DMS153 treated with DMSO at 0.1 percent for 48 hours (cell line): ENCODE measurements around the gene ABCD3.
"Not testable (repeated sequence)": the region's sequence is repeated elsewhere in the genome, so short reads cannot be mapped to it uniquely, and the experiment has no call there.

Experiments used
- DNase-seq: peaks from one replicate; lab custom pipeline; 2025; ENCODE audit not compliant: unreplicated experiment; lab: John Stamatoyannopoulos, UW

Gene ABCD3

DNA sequence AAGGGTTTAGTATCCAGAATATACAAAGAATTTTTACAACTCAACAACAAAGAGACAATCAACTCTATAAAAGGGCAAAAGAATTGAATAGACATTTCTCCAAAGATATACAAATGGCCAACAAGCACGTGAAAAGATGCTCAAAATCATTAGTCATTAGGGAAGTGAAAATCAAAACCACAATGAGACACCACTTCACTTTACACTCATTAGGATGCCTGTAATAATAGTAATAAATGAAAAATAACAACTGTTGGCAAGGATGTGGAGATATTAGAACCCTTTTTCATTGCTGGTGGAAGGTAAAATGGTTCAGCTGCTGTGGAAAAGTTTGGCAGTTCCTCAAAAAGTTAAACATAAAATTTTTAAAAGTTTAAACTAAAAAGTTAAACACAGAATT is 7.0 kb upstream of the ABCD3 start:
- DNase-seq, result no peak

- DNase-seq, result no peak
Measured at GRCh38 chr1:94413311-94413710, 4.9 kb upstream of the ABCD3 start.

GRCh38 chr1:94416901-94417727 is 1.1 kb upstream of the ABCD3 start:
- peak; percentile 9 for DNase-seq

GRCh38 chr1:94417728-94417977 is 536 bp upstream of the ABCD3 start:
- DNase-seq, result no peak

DNA sequence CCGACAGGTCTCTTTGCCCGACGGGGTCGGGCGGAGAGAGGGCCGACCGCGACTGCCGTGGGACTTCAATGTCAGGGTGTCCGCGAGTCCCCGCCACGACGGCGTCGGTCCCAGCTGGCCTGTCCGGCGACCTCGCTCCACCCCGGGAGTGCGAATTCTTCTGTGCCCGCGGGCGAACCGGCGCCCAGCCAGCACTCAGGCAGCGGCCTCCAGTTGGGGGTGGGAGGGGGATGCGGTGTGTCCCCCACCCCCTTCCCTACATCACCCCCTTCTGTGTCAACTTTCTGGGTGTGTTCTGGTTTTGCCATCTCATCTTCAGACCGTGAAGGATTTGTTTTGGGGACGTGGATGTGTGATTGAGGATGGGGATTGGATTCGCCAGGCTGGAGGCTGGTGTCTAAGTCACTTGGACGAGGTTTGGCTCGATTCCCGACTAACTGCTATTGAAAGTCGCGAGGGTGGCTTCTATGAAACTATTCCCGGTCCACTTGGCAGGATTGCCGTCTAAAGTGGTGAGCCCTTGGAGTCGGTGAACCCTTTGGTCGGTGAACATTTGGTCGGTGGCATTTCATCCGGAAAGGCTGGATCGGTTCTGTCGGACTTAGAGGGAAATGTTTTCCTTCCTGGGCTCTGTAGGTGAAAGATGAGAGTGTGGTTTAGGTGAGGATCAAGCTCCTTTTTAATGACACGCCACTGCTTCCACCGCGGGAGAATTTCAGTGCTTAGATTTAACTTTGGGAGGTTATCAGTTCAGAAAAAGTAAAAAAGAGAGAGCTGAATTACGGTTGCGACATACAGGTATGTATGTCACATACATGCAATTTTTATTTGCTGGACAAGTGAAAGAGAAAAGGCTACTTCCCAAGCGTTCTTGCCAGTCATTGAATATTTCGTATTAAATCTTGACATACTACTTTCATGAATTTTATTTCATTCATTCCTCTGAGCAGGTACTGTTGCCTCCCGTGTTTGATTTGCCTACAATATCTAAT is 771 bp downstream of the ABCD3 start:
- peak; percentile 30 for DNase-seq

DNA sequence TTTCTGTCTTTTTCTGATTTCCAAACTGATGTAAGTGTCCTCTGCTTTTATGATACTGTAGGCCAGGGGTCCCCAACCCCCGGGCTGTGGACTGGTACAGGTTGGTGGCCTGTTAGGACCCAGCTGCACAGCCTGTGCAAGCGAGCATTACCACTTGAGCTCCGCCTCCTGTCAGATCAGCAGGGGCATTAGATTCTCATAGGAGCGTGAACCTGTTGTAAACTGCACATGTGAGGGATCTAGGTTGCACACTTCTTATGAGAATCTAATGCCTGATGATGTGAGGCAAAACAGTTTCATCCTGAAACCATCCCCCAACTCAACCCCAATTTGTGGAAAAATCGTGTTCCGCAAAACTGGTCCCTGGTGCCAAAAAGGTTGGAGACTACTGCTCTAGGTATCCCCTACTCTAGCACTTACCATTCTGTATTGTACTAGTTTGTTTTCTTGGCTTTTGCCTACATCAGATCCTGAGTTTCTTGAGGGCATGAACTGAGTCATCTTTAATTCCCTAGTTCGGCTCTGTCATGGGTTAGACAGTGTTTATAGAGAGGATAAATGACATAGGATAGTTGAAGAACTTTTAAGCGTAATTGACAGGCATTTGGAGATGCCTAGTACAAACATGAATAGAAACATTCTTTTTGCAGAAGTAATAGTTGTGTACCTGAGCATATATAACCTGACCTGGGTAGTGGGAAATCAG is 4.1 kb downstream of the ABCD3 start:
- DNase-seq, result no peak

DNA sequence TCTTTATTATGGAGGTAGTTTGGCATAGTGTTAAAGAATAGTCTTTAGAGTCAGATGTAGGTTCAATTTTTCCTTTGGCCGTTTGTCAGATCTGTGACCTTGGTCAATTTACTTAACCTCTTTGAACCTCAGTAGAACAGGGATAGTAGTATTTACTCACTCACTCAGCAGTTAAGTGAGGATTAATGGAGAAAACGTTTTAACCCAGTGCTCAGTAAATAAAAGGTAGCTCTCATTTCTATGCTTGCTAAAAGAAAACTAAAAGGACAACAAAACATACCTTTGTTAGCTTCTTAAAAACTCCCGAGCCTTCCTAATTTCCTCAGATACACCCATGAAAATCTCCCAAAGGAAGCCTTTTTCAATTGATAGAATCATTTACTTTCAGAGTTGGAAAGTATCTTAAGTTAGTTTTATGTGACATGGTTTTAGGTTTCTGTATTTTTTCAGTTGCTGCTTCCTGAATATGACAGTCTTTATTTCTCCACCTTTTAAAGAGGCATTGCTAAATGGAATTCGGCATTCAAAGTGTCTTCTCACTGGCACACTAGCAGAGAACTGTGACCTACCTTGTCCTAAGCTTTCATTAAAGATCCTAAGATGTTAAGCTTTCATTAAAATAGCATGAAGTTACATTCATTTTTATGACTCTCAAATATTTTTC is 7.8 kb downstream of the ABCD3 start:
- peak; percentile 32 for DNase-seq

DNA sequence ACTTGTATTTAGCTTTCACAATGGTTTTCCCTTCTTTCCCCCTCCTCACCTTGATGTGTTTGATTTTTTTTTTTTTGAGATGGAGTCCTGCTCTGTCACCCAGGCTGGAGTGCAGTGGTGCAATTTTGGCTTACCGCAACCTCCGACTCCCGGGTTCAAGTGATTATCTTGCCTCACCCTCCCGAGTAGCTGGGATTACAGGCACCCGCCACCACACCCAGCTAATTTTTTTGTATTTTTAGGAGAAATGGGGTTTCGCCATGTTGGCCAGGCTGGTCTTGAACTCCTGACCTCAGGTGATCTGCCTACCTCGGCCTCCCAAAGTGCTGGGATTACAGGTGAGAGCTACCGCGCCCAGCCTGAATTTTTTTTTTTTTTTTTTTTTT is 8.3 kb downstream of the ABCD3 start:
- not testable (repeated sequence) for DNase-seq

GRCh38 chr1:94428441-94428840 is 10.3 kb downstream of the ABCD3 start:
- DNase-seq, result no peak

DNA sequence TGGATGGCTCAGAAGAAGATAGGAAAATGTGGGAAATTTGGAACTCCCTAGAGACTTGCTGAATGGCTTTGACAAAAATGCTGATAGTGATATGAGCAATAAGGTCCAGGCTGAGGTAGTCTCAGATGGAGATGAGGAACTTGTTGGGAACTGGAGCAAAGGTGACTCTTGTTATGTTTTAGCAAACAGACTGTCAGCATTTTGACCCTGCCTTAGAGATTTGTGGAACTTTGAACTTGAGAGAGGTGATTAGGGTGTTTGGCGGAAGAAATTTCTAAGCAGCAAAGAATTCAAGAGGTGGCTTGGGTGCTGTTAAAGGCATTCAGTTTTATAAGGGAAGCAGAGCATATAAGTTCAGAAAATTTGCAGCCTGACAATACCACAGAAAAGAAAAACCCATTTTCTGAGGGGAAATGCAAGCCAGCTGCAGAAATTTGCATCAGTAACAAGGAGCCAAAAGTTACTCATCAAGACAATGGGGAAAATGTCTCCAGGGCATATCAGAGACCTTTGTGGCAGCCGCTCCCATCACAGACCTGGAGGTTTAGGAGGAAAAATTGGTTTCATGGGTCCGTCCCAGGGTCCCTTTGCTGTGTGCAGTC is 10.8 kb downstream of the ABCD3 start:
- DNase-seq, result not testable (repeated sequence)

- DNase-seq, result not testable (repeated sequence)
Measured at GRCh38 chr1:94430066-94430465, 11.9 kb downstream of the ABCD3 start.

DNA sequence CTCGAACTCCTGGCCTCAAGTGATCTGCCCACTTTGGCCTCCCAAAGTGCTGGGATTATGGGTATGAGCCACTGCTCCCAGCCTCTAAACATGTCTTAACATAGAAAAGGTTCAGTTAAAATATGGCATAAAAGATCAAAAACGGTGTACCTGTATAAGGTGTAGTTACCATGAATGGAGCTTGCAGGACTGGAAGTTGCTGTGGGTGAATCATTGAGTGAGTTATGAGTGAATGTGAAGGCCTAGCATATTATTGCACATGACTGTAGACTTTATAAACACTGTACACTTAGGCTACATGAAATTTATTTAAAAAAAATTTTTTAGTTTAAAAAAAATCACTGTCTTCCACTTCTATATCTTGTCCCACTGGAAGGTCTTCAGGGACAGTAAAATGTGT is 15.7 kb downstream of the ABCD3 start:
- no peak for DNase-seq

- DNase-seq, result no peak
Measured at GRCh38 chr1:94434365-94435045, 16.3 kb downstream of the ABCD3 start.

- peak; percentile 14 for DNase-seq
Measured at GRCh38 chr1:94438692-94439276, 20.6 kb downstream of the ABCD3 start.

GRCh38 chr1:94440088-94440487 is 21.9 kb downstream of the ABCD3 start:
- no peak for DNase-seq

- DNase-seq, result not testable (repeated sequence)
Measured at GRCh38 chr1:94443067-94443466, 24.9 kb downstream of the ABCD3 start.

- DNase-seq, result not testable (repeated sequence)
Measured at GRCh38 chr1:94444819-94445218, 26.6 kb downstream of the ABCD3 start.

DNA sequence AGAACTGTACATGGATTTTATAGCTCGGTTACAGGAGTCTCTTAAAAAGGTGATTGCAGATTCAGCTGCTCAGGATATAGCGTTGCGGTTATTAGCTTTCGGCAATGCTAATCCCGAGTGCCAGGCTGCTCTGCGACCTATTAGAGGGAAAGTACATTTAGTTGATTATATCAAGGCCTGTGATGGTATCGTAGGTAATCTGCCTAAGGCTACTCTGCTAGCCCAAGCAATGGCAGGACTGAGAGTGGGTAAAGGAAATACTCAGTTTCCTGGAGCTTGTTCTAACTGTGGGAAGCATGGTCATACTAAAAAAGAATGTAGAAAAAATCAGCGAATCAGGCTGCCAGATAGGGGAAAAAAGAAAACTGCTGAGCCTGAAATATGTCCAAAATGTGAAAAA is 27.5 kb downstream of the ABCD3 start:
- DNase-seq, result not testable (repeated sequence)

DNA sequence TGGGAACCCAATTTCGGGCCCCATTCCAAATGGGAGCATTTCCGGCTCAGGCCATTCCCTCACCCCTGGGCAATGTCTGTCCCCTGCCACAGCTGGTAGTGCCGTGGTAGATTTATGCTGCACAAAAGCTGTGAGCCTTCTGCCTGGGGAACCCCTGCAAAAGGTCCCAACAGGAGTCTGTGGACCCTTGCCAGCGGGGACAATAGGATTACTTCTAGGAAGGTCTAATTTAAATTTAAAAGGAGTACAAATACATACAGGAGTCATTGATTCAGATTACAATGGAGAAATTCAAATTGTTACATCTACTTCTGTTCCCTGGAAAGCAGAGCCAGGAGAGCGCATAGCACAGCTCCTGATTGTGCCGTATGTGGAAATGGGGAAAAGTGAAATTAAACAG is 28.0 kb downstream of the ABCD3 start:
- not testable (repeated sequence) for DNase-seq

- DNase-seq, result not testable (repeated sequence)
Measured at GRCh38 chr1:94448741-94449140, 30.6 kb downstream of the ABCD3 start.
